Jurkat, Clone E6-1 (cell line): ENCODE measurements around the gene TIFAB. TPM values are rescaled to one million over a fixed set of nuclear protein-coding genes. Genes with fewer than 3 reads are reported as not detected.
A peak's percentile ranks its signal among the peaks of the same experiment; 100 is the strongest.
"Not testable (repeated sequence)": the region's sequence is repeated elsewhere in the genome, so short reads cannot be mapped to it uniquely, and the experiment has no call there.

Source experiments
- DNase-seq: peaks from one replicate; pipeline ENCODE4 v3.0.0-alpha.2; 2011; ENCODE audit warnings: low read depth, low spot score
- H3K4me3 ChIP-seq: 2 replicates; pipeline ENCODE4 v1.5.1; 2011; ENCODE audit warnings: mild to moderate bottlenecking, low read length, control low read depth, moderate library complexity
- polyA plus RNA-seq: library from polyadenylated mRNA; unstranded; fragments of >200 nt; gene quantifications from one replicate; pipeline ENCODE4 v1.2.1, GENCODE V29; 2012; ENCODE audit warnings: missing spikeins; ENCODE audit not compliant: insufficient read length, insufficient read depth

TIFAB gene, protein sequence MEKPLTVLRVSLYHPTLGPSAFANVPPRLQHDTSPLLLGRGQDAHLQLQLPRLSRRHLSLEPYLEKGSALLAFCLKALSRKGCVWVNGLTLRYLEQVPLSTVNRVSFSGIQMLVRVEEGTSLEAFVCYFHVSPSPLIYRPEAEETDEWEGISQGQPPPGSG
- polyA plus RNA-seq, result not detected

DNA sequence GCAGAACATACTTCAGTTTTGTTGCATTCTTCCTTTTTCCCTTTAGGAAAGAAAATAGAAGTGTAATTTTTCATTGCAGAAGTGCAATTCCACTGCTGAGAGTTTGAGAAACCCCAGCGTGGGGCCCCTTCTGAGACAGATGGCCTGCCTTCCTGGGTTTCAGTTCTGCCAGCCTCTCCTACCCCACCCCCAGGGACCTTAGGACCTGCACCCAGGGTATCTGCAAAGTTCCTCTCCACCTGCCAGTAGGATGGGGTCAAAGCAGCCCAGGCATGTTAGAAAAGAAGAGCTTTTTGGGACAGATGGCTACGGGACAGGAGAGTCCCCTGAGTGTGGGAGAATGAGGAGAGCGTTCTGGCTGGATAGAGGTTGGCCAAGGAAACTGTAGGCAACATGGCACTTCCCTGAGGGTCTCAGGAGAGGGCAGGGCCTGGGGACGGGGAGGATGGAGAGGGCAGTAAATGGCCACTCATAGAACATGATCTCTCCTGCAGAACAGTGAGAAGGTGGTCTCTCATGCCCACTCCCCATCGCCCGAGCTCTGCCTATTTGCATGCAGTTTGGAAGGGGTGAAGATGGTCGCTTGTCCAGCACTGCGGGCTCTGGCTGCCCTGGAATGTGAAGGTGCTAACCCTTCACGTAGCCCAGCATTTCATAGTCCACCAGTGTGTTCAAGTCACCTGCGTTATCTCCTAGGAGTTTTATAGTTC, at the start of gene TIFAB:
TIFAB (minus strand) TSS at position 31 of the 710 bp plus-strand sequence. CDS start 2,412 bp downstream, outside the sequence.
- no peak within 1 kb of the TSS for H3K4me3 ChIP-seq

GRCh38 chr5:135498637-135498995, 46.5 kb upstream of the TIFAB start:
- H3K4me3 ChIP-seq, result no peak overlapping the region
- DNase-seq, result no peak

More for the DNA sequence above, at the start of gene TIFAB:
- DNase-seq, result no peak

- no peak for DNase-seq
- H3K4me3 ChIP-seq, result no peak overlapping the region
Measured at GRCh38 chr5:135497971-135498636, 46.0 kb upstream of the TIFAB start.

GRCh38 chr5:135495531-135495930, 43.4 kb upstream of the TIFAB start:
- not testable (repeated sequence) for DNase-seq, H3K4me3 ChIP-seq

DNA sequence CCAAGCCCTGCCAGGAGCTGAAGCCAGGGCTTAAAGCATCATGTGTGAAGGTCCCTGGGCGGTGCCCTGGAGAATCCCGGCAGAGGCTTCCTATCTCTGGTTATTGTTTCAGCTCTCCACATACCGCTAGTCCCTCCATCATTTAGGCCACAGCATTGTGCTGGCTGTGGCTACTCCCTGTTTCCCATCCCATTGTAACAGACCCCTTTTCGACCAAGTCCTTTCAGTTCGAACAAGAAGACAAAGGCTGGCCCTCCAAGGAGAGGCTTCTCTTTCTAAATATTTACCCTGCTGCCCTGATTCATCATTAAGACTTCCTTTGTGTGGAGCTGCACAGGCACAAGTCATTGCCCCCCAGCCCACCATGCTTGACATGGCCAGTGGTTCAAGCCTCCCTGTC, 42.0 kb upstream of the TIFAB start:
- DNase-seq, result no peak
- no peak overlapping the region for H3K4me3 ChIP-seq

- no peak overlapping the region for H3K4me3 ChIP-seq
- no peak for DNase-seq
Measured at GRCh38 chr5:135493406-135494180, 41.4 kb upstream of the TIFAB start.

DNA sequence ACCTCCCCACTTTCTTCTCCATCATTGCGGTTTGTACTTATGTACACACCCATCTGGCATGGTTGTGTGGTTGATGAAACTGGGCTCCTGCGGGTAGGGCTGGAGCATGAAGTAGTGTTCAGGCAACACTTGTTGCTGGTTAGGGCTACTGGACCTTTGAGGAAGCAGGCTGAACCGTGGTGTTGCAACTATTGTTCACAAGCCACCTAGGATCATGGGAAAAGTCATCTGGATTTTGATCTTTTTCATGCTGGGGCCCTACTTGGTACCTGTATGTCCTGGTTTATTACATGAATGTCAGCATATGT, 40.1 kb upstream of the TIFAB start:
- DNase-seq, result no peak
- no peak overlapping the region for H3K4me3 ChIP-seq

DNA sequence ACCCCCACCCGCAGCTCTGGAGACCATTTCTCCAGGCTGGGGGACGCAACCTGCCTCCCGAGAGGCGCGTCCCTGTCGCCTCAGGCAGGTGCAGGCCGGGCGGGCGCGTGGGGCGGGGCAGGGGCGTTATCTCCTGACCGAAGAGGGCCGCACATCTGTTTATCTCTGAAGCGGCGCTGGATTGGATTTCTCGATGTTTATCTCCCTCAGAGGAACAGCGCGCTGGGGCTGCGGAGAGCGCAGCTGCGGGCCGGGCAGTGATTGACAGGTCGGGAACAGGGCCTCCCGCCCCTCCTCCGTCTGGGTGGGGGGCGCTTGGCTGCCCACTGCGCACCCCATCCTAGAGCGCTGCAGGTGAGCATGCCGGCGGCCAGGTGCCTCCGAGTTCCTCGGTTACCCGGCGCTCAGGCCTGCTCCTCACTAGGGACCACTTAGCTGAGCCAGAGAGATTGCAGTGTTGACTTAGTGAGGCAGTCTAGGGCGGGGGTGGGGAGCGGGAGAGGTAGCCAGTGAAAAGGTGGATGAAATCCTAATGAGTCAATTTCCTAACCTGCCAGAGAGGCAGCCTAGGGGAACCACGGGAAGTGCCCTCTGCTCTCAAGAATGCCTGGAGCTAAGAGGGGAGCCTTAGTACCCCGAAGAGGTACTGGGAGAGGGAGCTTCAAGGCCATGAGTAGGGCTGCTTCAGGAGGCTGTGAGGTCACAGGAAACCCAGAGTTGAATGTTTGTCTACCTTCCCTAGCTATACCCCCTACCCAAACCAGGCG, 39.6 kb upstream of the TIFAB start:
- DNase-seq, result peak; percentile 33
- no peak overlapping the region for H3K4me3 ChIP-seq

GRCh38 chr5:135491038-135491551, 38.9 kb upstream of the TIFAB start:
- H3K4me3 ChIP-seq, result no peak overlapping the region
- no peak for DNase-seq

DNA sequence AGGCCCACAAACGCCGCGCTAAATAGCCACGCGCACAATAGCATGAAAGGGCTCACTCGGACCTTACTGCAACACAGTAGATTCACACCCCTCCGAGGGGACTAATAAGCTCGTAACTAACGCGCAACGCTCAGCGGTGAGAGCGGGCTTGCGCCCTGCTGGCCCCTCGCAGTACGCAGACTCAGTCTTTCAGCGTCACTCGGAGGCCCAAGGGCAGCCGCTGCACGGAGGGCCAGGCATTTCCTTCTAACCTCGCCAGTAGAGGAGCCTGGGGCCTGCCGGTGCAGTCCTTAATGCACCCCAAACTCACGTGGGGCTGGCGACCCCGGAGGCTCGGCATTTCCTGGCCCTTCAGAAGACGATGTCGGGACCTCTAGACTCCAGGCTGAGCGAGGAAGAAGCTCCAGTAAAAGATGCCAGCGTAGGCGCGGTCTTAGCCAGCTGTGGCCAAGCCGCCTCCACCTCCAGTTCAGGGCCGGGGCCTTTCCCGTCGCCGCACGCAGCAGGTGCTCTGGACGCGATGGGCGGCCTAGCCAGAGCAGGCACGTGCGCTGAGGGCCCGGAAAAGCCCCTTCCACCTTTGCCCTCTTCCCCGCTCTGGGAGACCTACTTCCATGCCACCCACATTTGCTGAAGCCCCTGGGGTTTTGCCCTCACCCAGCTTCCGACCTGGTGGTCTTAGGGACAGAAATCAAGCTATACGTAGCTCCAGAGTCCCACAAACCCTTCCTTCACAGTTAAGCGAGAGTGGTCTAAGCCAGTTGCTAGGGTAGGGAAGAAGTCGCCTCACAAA, 38.3 kb upstream of the TIFAB start:
- no peak for DNase-seq
- no peak overlapping the region for H3K4me3 ChIP-seq

DNA sequence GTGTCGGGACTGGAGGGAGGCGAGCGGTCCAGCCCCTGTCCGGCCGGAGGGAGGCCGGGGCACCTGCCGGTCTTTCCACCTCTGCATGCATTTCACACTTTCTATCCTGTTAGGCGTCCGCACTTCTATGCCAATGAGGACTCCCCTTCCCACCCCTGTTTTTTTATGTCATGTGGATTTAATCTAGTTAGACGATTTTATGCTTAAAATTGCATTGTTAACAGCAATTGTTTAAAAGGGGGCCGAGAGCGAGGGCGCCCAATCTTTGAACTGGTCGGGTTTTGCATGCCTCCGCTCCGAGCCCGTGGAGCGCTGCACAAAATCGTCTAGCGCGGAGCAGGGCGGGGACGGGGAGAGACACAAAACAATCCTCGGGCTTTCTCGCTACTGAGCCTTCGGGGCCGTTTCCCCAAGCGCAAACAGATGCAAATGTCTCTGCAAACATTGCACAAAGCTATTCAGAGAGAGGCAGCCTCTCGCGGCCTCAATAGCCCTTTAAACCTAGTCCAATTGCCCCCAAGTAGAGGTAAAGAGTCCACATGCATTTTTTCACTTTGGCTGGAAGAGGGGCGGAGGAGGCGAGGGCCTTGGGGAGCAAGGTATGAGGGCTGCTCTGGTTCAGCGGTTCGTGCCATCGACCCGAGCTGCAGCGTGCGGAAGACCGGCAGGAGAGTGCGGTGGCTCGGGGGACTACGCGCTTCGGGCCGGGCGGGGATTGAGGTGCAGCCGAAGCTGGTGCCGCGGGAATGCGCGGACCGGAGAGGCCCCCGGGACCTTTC, 37.5 kb upstream of the TIFAB start:
- no peak for DNase-seq
- H3K4me3 ChIP-seq, result no peak overlapping the region

GRCh38 chr5:135488727-135489465, 36.7 kb upstream of the TIFAB start:
- DNase-seq, result no peak

DNA sequence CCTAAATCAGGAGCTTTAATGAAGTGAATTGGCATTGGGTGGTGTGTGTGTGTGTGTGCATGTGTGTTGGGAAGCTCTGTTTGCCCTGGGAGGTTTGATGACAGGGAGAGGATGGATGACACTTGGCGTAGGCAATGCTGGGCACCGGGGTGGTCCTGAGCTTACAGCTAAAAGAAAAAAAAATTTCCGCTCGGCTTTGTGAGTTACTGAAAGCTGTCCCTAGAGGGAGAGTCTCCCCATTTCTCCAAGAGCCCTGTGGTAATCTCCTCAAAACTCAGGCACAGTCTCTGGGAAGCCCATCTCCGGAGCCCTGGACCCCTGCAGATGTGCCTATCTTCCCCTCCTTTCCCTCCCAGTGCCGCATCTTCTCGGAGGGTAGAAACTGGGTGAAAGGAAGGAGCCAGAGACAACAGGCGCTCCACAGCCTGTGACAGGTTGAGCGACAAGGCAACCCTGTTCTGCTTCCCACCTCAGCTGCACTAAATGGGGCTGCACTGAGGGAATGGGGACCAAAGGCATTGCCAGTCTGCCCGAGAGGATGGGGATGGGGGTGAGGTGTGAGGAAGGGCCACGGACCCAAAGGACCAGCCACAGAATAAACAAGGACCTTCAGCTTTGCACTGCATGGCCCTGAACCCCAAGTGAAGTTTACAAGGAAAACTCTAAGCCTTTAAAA, 35.8 kb upstream of the TIFAB start:
- H3K4me3 ChIP-seq, result no peak overlapping the region
- no peak for DNase-seq

More at GRCh38 chr5:135488727-135489465, 36.7 kb upstream of the TIFAB start:
- H3K4me3 ChIP-seq, result no peak overlapping the region

DNA sequence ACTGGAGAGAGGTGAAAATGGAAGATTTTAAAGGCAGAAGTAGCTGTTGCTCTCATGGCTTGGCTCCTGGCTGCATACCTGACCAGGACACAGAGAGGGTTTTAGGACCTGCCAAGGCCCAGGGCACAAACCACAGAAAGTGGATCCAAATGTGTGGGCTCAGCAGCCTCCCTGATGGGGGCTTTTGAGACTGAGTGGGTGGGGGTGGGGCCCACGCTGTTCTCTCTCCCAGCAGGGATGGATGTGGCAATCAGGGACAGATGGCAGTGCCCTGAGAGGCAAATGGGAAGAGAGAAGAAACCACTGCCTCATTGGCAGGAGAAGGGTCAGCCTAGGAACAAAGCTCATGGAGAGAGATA, 34.9 kb upstream of the TIFAB start:
- H3K4me3 ChIP-seq, result no peak overlapping the region
- DNase-seq, result no peak

GRCh38 chr5:135486131-135487036, 34.2 kb upstream of the TIFAB start:
- H3K4me3 ChIP-seq, result no peak overlapping the region
- DNase-seq, result no peak
